ENCODE results near the gene SETBP1. TPM values are rescaled to one million over a fixed set of nuclear protein-coding genes. Genes with fewer than 3 reads are reported as not detected.

The SETBP1 gene
- total and polyA plus RNA-seq, 2 of the 8 experiments (the other 6 are each of a cell fraction or from before 2014, with no cell fraction given), result 2.0 to 6.5 TPM

- Histone ChIP-seq H4K8ac (ENCODE audit: extremely low read depth, insufficient read depth, low read length) (no peak overlapping the region), H3K36me3 (ENCODE audit: control insufficient read depth in 2 of 4, insufficient read depth in 4 of 4, low read length in 3 of 4) (no peaks in the 10 kb centered on the region), H3K4me1 (replicated peaks in 1 of 4; ENCODE audit: control insufficient read depth in 3 of 4, insufficient read depth in 4 of 4, low read length in 3 of 4) (no peaks in the 10 kb centered on the region; a peak in 1 of 7 replicates), H4K20me1 (replicated peaks in 1 of 2; ENCODE audit: control insufficient read depth in 1 of 2, insufficient read depth in 2 of 2, low read length in 2 of 2) (no peaks in the 10 kb centered on the region), H3K4me3 (ENCODE audit: extremely low read depth in 1 of 4, insufficient read depth in 2 of 4, low read depth in 3 of 4, low read length in 4 of 4) (no peak overlapping the region), H3K56ac (replicated peaks; ENCODE audit: insufficient read length, low read depth, low read length) (no peak overlapping the region), H3K79me1 (ENCODE audit: low read depth, low read length) (no peaks in the 10 kb centered on the region; the same call in 1 of the 2 replicates), H3K9me3 (ENCODE audit: insufficient read depth in 2 of 2, low read depth in 1 of 2, low read length in 1 of 2) (no peaks in the 10 kb centered on the region), H3K9ac (replicated peaks in 1 of 4; ENCODE audit: extremely low read depth in 1 of 4, low read depth in 3 of 4, low read length in 3 of 4) (no peak overlapping the region), H4K5ac (ENCODE audit: insufficient read length, low read depth, low read length) (no peak overlapping the region), H3K27me3 (replicated peaks in 1 of 4; ENCODE audit: control insufficient read depth in 3 of 4, extremely low read depth in 1 of 4, insufficient read depth in 3 of 4, low read length in 3 of 4) (no peaks in the 10 kb centered on the region), H4K91ac (replicated peaks; ENCODE audit: insufficient read length, low read length) (no peak overlapping the region), H3K18ac (ENCODE audit: extremely low read depth, low read length) (no peak overlapping the region), H3K79me2 (ENCODE audit: control insufficient read depth in 1 of 2, insufficient read depth in 2 of 2, low read length in 2 of 2) (no peaks in the 10 kb centered on the region), H3K23ac (ENCODE audit: insufficient read length) (no peak overlapping the region), H3K14ac (ENCODE audit: insufficient read length) (no peak overlapping the region), H2BK120ac (replicated peaks; ENCODE audit: low read depth, low read length) (no peak overlapping the region), H3K23me2 (ENCODE audit: low read depth, low read length) (no peaks in the 10 kb centered on the region), H2BK15ac (ENCODE audit: low read length) (no peak overlapping the region), H2BK20ac (ENCODE audit: low read length) (no peak overlapping the region), H2AFZ (ENCODE audit: low read length) (no peak overlapping the region), H3K4me2 (ENCODE audit: insufficient read depth in 1 of 2, low read depth in 2 of 2, low read length in 2 of 2) (no peak overlapping the region), H2BK12ac (ENCODE audit: low read depth, low read length) (no peak overlapping the region), H3K27ac (ENCODE audit: low read depth, low read length) (no peak overlapping the region), H3K4ac (replicated peaks; ENCODE audit: insufficient read length, low read depth, low read length) (no peak overlapping the region), H2AK5ac (ENCODE audit: low read depth, low read length) (no peak overlapping the region), H2BK5ac (ENCODE audit: low read depth, low read length) (no peak overlapping the region)
- TF ChIP-seq SIN3A (conservative IDR thresholded peaks at IDR 0.05 in 1 of 2, IDR thresholded peaks at IDR 0.05 in 1 of 2; ENCODE audit: low read depth in 1 of 2, low read length in 2 of 2) (no peak), ASH2L (IDR thresholded peaks at IDR 0.05; ENCODE audit: low read length) (no peak), BRCA1 (IDR thresholded peaks at IDR 0.05; ENCODE audit: low read depth, low read length) (no peak), KDM1A (IDR thresholded peaks at IDR 0.05; ENCODE audit: borderline replicate concordance, low read length) (no peak), RFX5 (IDR thresholded peaks at IDR 0.05; ENCODE audit: borderline replicate concordance, low read depth, low read length) (no peak), TAF7 (optimal IDR thresholded peaks at IDR 0.05; ENCODE audit: borderline replicate concordance, low read depth, low read length) (no peak)
- TF ChIP-seq, protein P1, sequence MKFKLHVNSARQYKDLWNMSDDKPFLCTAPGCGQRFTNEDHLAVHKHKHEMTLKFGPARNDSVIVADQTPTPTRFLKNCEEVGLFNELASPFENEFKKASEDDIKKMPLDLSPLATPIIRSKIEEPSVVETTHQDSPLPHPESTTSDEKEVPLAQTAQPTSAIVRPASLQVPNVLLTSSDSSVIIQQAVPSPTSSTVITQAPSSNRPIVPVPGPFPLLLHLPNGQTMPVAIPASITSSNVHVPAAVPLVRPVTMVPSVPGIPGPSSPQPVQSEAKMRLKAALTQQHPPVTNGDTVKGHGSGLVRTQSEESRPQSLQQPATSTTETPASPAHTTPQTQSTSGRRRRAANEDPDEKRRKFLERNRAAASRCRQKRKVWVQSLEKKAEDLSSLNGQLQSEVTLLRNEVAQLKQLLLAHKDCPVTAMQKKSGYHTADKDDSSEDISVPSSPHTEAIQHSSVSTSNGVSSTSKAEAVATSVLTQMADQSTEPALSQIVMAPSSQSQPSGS (IDR thresholded peaks at IDR 0.05; ENCODE audit: low read length), result no peak
- TF ChIP-seq, protein P2, sequence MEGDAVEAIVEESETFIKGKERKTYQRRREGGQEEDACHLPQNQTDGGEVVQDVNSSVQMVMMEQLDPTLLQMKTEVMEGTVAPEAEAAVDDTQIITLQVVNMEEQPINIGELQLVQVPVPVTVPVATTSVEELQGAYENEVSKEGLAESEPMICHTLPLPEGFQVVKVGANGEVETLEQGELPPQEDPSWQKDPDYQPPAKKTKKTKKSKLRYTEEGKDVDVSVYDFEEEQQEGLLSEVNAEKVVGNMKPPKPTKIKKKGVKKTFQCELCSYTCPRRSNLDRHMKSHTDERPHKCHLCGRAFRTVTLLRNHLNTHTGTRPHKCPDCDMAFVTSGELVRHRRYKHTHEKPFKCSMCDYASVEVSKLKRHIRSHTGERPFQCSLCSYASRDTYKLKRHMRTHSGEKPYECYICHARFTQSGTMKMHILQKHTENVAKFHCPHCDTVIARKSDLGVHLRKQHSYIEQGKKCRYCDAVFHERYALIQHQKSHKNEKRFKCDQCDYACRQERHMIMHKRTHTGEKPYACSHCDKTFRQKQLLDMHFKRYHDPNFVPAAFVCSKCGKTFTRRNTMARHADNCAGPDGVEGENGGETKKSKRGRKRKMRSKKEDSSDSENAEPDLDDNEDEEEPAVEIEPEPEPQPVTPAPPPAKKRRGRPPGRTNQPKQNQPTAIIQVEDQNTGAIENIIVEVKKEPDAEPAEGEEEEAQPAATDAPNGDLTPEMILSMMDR (IDR thresholded peaks at IDR 0.05; ENCODE audit: control extremely low read depth in 1 of 3, insufficient read depth in 1 of 3, low read depth in 1 of 3, low read length in 3 of 3), result no peak
- 70% methylated on average over 3 of the region's 3 CpGs; no CpG with 5 or more reads in 1 of the 2 experiments for WGBS, 2 experiments (ENCODE audit: extremely low coverage in 1 of 2, insufficient coverage in 1 of 2, insufficient read length in 1 of 2, insufficient replicate concordance in 2 of 2, low coverage in 1 of 2, low lambda C conversion rate in 2 of 2, missing lambda C conversion rate in 1 of 2)
- CTCF ChIA-PET (ENCODE audit: partially characterized antibody), result interaction anchor here (1.1 to 1.3 kb wide), 2 partner anchors 14 to 36 kb away, joined by 3 read pairs; no protein-coding TSS in a partner anchor
- POLR2A ChIA-PET (ENCODE audit: partially characterized antibody), result no interaction called here
- FAIRE-seq (no peak), DNase-seq (ENCODE audit: low read depth in 1 of 2, low spot score in 2 of 2) (no peak)
Measured at GRCh38 chr18:44781886-44782285, 101.2 kb downstream of the SETBP1 start.

Measured in H1 (cell line).